Activated naive CD8-positive, alpha-beta T cell treated with anti-CD3 and anti-CD28 coated beads, Interleukin-2, amount 50 U/mL, for 16 hours (primary cell): ENCODE results near the gene CALML3.

Source experiments
- DNase-seq: peaks from one replicate; pipeline ENCODE4 v3.0.0-alpha.2; 2020; ENCODE audit warnings: low read depth, low spot score

Gene CALML3

DNA sequence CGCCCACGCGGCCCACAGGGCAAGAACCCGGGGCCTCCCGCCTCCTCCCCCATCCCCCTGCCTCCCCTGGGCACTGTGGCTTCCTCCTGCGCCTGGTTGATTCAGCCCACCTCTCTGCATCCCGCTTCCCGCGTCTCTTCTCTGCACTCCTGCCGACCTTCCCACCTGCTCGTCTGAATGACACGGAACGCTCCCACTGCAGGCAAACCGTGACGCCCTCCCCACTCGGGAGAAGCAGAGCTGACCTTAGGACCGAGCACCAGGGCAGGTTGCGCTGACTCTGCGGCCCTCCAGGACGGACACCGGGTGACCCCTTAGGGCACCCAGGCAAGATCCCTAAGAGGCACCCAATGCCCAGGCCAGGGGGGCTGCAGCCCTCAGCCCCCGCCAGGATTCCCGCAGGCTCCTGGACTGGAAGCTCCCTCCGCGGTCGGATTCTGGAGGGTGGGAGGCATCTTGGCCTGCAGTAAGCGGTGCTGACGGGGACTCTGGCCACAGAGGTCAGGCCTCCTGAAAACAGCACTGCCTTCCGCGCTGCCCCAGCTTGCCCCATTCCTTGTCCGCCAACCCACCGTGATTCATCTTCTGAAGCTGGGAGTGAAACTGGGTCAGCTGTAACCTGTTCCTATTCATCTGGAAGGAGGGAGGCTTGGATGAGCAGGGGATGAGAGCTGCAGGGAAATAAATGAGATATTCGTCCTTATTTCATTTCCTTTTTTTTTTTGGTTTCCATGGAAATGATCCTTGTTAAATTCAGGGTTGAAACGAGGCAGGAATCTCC is 990 bp downstream of the CALML3 start:
- DNase-seq, result no peak

DNA sequence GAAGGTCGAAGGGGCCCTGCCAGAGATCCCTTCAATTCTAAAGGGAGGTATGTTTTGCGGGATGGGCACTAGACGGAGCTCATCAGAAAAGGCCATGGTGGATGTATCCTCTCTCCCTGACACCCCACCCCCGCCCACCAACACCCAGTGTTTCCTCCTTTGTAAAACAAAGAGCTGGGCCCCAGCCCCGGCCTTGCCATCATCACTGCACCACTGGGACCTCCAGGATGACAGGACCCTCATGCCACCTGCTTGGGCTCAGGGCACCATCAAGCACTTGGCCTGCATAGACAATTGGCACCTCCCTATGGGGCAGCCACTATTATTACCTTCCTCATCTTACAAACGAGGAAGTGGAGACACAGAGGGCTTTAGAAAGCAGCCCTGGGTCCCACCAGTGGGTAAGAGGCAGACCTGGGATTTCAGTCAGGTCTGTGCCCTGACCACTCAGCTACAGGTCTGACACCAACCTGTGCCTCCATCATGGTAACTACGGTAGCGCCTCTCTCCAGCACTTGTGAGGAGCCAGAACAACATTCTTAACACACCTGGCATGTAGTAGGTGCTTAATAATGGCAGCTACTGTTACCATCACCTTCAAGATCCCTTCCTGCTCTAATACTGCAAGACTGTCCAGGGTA is 2.0 kb downstream of the CALML3 start:
- no peak for DNase-seq

DNA sequence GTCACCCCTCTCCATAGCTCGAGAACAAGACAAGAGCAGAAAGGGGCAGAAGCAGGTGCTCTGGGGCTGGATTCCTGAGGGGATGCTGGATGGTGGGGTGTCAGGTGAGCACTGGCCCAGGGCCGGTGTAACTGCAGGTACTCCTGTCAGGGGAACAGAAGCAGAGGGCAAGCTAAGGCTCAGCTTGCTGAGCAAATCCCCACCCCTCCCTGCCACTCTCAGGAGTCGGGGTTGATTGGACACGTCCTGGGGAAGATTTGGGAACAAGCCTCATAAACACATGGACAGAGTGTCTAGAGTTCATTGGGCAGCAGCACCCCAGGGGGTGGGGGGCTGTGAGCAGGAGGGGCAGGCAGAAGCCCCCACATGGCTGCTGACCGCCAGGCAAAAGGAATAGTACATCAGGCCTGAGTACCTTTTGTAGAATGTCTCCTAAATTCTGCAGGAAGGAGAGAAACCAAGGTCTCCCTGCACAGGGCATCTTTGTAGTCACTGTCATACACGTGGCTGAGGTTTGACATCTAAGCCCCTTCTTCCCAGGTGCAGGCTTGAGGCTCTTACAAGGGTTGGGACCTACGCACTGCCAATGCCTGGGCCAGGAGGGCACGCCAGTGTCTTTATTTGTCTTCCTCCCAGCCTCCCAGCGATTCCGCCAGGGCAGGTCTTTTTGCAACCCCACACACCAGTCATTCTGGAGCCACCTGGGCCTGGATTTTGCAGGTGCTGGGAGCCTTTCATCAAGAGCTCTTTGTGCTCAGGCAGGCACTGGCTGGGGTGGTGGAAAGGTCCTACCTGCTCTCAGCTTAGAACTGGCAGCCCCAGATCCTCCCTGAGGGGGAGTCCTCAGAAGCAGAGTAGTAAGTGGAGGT is 2.8 kb downstream of the CALML3 start:
- DNase-seq, result no peak

DNA sequence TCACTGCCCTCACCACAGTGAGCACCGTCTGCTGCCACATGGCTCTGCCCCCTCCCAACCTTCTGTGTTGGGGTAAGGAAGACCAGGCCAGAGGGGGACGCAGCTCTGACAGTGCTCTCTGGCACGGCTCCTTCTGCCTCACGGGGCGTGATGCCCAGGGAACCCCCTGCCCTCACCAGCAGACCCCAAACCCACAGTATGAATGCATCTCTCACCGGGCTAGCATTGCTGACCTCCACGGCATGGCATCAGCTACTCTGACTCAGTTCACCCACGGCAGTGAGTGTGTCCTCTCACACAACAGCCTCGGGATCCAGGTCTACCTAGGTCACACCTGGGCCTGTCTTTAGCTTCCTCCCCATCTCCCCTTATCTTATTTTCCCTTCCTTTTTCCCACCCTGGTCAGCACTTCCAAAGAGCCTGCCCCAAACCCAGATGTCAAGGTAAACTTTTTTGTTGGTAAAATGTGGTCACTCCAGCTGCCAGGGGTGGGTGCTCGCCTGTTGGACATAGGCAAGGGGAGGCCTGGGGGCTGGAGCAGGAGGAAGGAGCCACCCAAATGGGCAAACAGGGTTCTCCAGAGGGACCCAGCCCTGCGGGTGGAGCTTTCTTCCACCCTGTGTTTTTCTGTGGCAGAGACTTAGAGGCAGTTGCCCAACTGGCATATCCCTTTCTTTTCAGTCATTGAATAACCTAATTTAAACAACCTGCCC is 4.4 kb downstream of the CALML3 start:
- no peak for DNase-seq

DNA sequence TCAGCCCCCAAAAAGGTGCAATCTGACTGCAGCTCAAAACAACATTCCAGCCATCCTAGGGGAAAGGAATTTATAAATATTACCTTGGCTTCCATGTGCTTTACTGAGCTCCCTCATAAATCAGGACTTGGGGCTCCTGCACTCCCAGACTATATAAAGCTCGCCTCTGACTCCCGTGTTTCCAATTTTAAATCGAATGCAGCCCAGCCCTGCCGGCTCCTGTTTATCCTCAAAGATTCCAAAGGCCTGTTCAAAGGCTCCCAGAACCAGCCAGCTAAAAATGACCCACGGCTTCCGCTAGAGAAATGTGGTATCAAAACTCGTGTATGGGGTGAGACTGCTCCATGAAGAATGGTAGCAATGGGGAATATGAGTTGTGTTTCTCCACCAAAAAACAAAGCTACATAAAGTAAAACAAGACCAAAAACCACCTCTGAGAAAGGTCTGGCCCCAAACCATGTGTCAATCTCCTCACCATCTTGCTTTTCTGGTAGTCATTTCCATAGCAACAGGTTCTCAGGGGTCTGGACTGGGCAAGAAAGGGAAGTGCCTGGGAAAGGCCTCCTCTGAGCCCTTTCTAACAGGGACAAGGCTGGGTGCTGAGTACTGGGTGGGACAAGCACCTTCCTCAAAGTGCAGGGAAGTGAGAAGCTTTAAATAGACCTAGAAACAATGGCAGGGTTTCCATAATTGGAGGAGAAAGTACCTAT is 5.1 kb downstream of the CALML3 start:
- no peak for DNase-seq

DNA sequence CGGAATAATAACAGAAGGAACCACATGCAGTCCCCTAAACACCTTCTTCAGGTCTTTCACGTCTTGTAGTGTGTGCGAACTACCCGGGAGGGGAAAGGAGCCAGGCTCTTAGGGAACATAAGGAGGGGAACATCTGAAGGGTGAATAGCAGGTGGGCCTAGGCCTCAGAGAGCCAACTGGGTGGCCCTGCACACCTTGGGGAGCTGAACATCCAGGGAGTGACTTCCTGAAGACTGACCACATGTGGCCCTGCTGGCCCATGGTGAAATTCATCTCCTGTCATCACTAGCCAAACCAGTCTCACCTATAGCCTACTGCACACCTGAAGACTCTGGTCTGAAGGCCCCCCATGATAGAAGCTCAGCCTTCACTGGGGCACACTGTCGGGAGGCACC is 5.6 kb downstream of the CALML3 start:
- DNase-seq, result no peak

DNA sequence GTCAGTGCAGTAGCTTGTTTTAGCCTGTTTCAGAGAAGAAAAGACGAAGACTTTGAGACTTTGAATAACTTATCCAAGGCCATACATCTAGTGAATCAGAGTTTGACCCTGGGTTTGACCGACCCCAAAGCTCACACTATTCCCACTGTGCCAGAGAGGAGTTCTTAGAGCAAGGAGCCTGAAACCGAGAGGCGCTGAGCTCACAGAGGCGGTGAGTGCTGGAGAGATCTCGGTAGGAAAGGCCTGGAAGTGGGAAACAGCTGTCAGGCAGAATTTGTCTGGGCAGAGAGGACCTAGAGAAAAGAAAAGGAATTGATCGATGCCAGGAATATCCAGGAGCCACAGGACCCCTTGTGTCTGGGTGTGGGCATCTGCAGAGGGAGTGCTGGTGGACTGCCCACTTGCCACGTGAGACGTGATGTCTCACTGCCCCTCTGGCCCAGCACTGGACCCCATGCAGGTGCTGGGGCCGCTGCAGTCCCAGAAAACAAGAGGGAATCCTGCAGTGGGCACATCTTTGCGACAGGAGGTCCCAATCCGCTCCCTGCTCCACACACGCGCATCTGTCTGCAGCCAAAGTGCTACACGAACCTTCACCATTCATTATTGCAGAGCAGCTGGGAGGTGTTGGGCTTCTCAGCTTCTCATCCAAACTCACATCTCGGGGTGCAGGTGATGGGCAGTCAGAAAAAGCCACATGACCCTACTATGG is 6.2 kb downstream of the CALML3 start:
- DNase-seq, result no peak

DNA sequence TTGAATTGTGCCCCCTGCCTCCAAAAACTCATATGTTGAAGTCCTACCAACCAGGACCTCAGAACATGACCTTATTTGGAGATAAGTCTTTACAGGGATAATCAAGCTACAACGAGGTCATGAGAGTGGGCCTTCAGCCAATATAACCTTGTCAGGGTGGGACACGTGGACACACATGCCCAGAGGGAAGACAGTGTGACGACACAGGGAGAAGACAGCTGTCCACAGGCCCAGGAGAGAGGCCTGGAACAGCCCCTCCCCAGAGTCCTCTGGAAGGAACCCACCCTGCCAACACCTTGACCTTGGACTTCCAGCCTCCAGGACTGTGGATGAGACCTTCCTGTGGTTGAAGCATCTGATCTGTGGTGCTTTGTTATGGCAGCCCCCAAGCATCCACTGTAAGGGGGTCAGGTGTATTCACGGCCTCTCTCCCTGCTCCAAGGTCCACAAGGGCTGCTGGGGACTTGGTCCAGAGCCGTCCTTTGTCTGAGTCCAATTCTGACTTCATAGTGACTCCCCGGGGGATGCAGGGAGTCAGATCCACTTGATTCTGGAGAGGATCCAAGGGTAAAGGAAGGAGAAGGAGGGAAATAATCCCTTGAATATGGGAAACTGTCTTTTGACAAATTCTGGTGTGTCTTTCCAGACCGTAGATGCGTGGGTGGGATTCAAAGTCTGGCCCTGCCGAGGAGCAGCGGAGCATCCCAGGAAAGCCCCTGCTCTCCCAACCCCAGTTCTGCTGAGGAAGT is 7.0 kb downstream of the CALML3 start:
- DNase-seq, result no peak

DNA sequence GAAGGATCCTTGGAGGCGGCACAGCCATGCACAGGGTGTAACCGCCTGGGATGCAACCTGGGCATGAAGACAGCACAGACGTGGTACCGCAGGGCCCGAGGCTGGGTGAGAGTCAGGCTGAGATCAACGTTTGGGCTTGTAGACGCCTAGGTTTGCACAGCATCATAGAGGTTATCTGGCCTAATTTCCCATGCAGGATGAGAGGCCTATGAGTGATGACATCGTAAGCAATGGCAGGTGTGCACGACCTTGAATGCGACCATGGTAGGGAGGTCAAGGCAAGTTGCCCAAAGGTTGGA is 7.5 kb downstream of the CALML3 start:
- DNase-seq, result no peak

DNA sequence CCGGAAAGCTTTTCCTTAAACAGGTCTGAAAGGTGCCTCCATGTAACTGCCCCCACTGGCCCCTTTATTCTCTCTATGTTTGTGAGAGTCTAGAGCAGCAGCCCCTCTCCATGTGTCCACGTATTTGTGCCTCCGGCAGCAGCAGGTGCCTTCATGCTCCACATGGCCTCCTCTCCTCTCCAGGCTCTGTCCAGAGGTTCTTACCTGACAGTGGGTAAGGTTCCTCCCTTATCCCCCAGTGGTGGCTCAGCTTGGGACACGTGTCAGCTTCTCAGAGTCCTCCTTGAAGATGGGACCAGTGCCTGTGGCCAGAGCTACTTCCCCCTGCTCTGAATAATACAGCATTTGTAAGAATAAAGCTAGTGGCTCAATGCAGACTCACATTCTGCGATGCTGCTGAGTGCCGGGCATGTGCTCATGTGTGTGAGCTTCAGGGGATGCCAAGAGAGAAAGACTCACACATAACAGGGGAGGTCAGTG is 7.9 kb downstream of the CALML3 start:
- DNase-seq, result no peak

DNA sequence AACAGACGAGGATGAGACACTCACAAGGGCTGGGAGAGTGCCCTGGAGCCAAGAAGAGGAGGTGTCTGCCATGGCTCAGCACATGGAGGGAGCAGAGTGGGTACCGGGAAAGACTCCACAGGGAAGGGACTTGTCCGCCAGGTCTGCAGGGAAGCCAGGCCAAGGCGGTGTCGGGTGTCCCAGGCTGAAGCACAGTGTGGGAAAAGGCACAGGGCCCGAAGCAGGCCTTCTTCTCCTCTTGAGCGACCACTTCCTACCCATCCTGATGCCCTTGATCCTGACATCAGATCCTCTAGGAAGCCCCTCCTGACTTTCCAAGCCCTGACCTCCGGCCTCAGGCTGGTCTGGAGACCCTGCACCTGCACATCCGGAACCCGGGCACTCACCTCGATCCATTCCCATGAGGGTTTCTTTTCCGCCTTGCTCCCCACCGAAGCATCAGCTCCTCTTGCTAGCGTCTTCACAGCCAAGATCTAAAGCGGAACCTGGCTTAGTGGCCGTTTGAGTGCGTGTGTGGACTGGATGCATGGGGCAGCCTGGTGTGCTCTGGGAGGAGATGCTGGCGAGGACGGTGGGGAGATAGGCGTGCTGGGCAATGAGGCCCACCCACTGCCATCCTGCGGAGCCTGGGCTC is 8.5 kb downstream of the CALML3 start:
- no peak for DNase-seq

DNA sequence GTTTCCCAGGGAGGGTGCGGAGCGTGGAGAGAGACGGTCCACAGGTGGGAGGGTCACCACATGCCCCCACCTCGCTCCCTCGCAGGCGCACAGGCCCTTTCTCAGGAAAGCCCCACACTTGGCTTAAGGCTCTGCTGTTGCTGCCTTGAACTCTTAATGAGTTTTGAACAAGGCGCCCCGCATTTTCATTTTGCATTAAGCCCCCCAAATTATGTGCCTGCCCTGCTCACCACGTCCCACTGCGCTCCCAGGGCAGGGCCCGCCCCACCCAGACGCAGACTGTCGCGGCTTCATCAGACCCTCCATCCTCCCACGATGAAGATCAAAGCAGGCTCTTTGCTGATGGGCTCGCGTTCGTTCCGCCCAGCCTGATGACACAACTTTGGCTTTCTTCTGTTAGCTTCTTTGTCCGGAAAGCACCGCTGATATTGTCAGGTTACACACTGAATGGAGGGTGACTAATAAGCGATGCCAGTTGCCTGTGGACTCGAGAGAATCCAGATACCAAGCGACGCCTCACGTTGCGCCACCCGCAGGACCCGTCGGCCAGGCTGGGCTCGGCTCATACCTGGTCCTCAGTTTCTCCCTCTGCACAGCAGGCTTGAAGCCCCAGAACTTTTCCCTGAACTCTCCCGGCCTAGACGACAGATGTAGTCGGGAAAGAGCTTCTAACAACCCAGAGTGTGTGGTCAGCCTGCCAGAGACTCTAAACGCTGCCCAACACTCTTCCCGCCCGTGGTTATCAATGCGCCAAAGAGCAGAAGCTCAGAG is 9.5 kb downstream of the CALML3 start:
- DNase-seq, result no peak

DNA sequence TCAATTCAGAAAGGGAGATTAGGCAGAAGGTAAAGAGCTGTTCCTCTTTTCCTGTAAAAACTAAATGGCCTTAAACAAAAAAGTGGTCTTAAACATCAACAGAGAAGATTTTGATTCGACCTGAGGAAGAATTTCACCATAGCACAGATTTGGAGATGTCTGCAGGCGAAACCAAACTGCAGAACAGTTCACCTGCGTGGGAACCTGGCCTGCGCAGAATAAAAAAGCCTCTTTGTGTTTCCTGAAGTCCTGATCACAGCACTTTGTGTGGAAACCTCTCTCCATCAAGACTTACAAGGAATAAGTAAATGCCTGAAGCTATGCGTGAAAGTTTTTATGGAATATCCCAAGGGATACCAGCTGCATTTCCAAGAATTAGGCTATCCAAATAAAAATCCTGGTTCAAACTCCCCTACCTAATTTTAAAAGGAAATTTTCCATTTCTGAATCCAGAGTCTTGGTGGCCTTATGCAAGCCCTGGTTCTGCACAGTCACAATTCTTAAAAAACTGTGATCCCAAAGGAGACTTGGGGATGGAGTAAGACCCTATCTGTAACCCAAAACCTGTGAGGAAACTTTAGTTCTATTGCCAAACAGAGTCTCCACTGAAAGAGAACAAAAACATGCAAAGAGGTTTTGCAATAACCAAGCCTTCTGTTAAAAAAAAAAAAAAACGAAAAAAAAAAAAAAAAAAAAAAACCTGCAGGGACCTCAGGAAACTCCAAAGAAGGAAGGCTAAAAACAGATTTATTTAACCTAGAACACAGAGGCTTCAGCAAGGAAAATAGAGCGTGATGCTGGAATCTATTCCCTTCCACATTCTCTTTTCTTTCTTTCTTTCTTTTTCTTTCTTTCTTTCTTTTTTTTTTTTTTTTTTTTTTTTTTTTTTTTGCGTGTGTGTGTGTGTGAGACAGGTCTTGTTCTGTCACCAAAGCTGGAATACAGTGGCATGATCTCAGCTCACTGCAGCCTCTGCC is 10.4 kb downstream of the CALML3 start:
- no peak for DNase-seq

DNA sequence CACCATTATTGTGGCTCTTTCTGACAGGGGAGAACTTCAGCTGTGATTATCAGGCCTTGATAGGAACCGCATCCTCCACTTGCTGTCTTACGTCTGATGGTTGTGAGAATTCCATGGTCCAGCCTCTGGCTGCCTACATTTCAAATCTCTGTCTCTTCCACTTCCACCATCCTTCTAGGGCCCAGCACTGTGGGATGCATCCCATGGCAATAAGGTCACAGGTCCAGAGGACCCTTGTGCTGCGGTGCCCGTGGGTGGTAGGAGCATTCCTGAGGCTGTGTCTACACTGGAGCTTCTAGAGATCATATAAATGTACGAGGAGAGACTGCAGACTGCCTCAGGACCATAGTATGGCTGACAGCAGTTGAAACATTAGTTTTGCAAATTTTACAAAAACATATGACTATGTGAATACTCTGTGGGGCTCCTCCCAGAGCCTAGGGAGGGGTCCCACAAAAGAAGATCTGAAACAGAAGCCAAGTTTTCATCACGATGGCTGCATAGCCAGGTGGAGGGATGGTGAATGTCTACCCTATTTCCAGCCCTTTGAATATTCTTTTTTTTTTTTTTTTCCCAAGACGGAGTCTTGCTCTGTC is 11.8 kb downstream of the CALML3 start:
- DNase-seq, result no peak

DNA sequence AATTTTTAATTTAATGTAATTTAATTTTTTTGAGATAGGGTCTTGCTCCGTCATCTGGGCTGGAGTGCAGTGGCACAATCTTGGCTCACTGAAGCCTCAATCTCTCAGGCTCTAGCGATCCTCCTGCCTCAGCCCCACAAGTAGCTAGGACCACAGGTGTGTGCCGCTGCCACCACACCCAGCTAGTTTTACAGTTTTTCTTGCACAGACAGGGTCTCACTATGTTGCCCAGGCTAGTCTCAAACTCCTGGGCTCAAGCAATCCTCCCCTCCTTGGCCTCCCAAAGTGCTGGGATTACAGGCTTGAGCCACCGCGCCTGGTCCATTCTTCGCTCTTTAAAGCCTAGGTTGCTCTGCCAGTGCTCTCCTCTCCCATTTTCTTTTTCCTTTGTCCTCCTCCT is 12.9 kb downstream of the CALML3 start:
- DNase-seq, result no peak

DNA sequence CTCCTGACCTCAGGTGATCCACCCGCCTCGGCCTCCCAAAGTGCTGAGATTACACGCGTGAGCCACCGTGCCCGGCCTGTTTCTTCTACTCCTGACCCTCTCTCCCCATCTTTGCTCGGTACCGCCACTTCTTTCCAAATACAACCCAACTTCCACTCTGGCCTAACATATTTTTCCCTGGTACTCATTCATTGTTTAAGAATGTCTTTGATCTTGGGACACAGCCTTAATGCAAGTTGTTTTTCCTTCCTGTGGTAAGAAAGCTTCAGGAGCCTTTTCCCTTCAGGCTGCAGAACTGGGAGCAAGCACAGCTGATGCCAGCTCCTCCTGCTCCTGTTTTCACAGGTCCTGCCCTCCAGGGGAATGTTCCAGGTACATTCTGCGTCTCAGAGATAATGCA is 13.7 kb downstream of the CALML3 start:
- no peak for DNase-seq
